NCI-H1694 (cell line): ENCODE results near the gene SRSF1.
A peak's percentile ranks its signal among the peaks of the same experiment; 100 is the strongest.

ENCODE experiments used
- DNase-seq: peaks from one replicate; lab custom pipeline; 2025; lab: John Stamatoyannopoulos, UW

The SRSF1 gene

DNA sequence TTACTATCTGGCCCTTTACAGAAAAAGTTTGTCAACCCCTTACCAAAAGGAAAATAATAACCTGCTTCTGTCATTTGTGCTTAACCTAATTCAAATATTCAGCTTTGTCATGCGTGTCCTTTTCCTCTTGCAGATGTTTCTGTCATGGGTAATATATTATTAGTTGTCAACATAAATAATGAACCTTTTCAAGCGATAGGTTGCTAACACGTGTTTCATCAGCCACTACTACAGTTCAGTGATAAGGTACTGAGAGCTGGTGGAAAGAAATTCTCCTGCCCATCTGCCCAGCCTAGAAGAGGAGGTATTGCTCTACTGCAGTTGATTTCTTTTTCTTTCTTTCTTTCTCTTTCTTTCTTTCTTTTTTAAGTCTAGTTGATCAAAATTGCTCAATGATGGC is 12.0 kb upstream of the SRSF1 start:
- no peak for DNase-seq

- no peak for DNase-seq
Measured at GRCh38 chr17:58010067-58010799, 3.2 kb upstream of the SRSF1 start.

DNA sequence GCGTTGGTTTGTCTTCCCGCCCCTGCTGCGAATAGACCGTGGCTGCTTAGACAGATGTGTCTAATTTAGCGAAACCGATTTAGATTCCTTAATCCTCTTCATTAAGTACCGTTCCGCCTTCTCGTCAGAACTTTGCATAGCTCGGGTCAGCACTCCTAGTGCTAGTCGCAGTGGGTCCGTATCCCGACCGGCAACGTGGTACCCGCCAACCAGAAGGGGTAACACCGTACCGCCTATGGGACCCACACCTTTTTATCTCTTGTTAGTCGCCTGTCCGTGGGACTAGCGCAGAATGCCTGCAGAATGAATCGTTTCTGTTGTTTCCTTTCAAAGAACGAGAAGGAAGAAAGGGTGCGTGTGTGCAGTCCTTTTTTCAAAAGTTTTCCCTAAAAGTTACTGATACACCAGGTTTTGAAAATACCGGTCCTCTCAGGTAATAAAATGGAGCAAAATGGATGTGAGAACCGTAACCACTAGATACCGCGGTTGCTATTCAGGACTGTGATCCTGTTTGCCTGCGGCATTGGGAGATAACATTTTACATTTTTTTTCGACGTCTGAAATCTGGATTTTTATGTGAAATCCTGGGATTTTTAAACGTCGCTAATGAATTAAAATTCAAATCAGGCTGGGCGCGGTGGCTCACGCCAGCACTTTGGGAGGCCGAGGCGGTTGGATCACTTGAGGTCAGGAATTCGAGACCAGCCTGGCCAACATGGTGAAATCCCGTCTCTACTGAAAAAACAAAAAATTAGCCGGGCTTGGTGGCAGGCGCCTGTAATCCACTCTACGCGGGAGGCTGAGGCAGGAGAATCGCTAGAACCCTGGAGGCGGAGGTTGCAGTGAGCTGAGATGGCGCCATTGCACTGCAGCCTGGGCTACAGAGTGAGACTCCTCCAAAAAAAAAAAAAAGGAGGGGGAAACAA is 998 bp upstream of the SRSF1 start:
- DNase-seq = no peak

DNA sequence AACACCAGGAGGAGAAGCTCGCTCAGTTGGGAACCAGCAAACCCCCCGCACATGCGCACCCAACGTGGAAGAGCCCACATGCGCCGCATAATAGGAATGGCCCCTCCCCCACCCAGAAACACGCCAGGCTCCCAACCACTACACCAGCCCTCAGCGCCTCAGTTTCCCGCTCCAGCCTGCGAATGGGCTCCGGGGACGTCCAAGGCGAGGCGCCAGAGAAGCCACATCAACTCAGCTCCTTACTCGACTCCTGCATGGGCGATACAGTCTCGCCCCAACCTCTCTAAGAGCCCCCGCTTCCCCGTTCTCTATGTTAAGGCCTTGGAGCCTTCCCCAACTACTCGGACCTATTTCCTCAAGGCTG is 504 bp downstream of the SRSF1 start:
- DNase-seq = peak; percentile 77

GRCh38 chr17:58005728-58006559 is 1.1 kb downstream of the SRSF1 start:
- DNase-seq = no peak

DNA sequence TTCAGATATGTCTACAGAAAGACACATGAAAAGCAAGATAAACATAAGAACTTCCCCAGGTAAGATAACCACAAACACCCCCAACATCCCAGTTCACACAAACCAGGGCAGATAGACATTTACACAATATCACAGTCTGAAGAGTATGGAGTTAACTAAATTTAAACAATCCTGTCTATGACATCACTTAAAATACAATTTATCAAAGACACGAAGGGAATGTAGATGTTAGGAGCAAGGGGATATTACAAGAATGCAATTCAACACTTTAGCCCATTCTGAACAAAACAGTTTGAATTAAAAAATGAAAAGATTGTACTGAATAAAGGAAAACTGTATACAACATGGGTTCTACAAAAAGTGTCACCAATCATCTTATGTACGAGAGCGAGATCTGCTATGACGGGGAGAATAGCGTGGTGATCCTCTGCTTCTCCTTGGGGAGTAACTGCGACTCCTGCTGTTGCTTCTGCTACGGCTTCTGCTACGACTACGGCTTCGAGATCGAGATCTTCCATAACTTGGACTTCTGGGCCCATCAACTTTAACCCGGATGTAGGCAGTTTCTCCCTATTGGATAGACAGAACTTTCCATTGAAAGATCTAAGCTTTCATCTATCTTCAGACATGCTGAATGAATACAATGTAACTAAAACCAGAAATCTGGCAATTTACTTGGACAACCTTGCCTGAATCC is 1.9 kb downstream of the SRSF1 start:
- DNase-seq = no peak

DNA sequence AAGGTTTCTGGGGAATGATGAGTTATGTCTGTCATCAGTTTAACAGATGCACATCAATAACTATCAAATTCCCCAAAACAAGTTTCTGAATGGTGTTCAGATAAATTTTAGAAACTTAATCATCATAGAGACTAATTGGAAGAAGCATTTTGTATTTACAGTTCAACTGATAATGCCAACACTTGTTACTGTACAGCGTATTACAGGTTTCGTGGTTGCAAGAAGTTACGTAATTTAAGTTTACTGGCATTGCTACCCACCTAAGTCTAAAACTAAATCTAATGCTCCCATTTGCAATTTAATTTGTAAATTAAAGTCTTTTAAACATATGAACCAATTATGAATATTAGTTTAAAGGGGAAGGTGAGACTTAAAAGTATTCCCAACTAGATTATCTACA is 3.0 kb downstream of the SRSF1 start:
- DNase-seq = no peak

GRCh38 chr17:58002973-58003372 is 4.1 kb downstream of the SRSF1 start:
- no peak for DNase-seq

- DNase-seq = no peak
Measured at GRCh38 chr17:58002154-58002948, 4.7 kb downstream of the SRSF1 start.

- no peak for DNase-seq
Measured at GRCh38 chr17:58001461-58002124, 5.5 kb downstream of the SRSF1 start.

GRCh38 chr17:57999496-58000017 is 7.5 kb downstream of the SRSF1 start:
- peak; percentile 81 for DNase-seq

DNA sequence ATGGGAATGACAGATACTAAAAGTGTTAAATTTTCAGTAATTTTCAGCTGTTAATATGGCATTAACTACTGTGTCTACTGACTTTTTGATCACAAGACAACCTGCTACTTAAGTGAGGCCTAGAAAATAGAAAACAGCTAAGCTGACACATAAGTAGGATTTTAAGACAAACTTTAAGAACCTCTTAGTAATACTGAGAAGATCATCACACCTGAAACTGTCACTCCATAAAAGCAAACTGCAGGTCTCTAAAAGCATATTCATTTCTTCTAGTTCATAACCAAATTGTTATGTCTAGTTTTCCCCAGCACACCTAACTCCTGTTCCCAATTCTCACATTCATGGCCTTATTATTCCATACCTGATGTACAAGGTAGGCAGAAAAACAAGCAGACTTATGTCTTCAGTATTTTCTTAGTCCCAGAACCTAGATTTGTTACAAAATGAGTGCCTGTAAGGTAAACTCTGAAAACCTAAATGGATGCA is 8.0 kb downstream of the SRSF1 start:
- no peak for DNase-seq

GRCh38 chr17:57997085-57997809 is 9.8 kb downstream of the SRSF1 start:
- no peak for DNase-seq

DNA sequence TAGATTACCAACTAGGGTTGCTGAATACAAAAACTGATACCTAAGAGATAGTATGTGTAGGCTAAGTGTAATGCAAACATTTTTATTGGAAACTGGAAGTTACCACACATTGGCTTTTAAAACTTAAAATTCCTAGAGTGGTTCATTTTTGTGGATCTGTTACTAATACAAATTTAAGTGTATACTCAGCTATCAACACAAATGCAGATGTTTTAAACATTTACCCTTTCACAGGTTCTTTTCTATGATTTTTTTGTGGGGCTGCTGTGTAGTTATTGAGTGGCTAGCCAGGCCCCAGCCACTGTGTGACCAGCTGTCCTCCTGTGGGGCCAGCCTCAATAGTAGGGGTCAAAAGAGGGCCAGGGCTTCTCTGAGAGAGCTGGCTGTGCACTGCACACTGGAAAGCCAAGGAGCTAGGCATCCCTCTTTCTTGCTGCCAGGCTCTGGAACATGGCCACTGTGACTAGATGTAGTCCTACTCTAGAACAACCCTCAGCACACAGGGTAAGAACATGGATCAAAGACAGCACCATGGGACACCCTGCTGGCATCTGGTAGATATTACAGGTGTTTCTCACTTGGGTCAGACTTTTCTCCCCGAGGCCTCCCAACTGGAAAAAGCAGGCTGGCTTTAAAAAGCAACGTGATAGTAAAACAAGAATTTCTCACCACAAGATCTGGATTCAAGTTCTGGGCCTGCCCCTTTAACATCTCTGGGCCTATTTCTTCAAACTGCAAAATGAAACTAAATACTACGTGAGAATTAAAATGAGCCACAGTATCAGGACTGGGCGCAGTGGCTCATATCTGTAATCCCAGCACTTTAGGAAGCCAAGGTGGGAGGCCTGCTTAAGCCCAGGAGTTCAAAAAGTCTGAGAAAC is 11.7 kb downstream of the SRSF1 start:
- DNase-seq = peak; percentile 90

DNA sequence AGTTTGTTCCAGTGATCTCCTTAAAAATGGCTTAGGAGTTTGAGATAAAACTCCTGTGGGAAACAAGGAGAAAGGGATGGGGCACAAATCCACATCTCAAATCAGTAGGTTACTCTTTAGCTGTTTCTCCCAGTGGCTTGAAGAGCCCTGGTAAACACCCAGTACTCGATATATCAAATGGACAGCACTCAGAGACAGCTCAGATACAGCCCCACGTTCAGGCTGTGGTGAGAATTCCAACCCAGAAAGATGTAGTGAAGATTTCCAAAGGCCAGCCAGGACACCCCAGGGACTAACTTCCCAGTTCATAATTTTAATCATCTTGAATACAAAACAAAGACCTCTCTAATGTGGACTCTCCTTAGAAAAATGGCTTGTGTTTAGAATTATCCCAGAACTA is 12.6 kb downstream of the SRSF1 start:
- no peak for DNase-seq

DNA sequence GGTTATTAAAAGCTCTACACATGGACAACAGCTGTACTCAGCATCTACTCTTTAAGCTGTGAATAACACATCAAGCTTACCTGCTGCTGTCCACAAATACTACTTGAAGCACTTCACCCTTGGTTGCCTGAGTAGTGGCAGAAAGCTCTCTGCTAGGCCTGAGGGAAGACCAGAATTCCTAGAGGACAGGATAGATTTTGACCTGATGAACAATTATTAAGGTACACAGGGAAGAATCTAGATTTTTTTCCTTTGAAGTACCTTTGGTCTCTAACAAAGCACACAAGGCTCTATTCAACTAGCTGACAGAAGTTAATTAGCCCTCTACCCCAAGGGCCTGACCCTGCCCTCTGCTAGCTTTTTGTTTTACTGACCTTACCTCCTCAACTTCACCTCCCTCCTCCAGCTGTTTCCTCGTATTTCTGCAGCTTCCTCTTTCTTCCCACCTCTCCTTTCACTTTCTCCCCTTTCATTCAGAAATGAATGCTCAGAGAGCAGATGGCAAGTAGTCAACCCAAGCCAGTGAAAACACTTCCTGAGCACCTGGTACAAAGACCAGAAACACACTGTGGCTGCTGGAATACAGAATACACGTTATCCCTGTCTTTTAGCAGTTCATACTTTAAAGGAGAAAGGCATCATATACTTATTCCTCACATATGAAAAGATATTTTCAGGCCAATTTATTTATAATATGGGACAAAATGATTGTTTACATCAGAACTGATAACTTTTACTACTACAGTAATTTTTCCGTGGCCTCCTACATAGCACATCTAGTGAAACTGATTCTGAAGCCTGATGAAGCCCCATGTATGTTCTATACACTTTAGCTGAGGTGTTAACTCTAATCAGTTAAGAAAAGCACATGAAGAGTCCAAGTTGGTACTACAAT is 13.3 kb downstream of the SRSF1 start:
- DNase-seq = peak; percentile 40

- DNase-seq = no peak
Measured at GRCh38 chr17:57991537-57991936, 15.5 kb downstream of the SRSF1 start.
